Measurements from ENCODE around the gene KDM5A.

Gene KDM5A

GRCh38 chr12:268483-268840 is 120.7 kb downstream of the KDM5A start:
- ATAC-seq (no peak), DNase-seq (ENCODE audit: low spot score in 2 of 2) (no peak)
- H3K4me3 Mint-ChIP-seq: no peak overlapping the region
- no peaks in the 10 kb centered on the region for H3K36me3 Mint-ChIP-seq
- H3K9me3 Mint-ChIP-seq: no peaks in the 10 kb centered on the region
- peak overlapping the region; percentile 5 for H3K27ac Mint-ChIP-seq
- peaks cover 13% of the 10 kb centered on the region for H3K4me1 Mint-ChIP-seq

- no peaks in the 10 kb centered on the region for H3K36me3 Mint-ChIP-seq
- H3K9me3 Mint-ChIP-seq: no peaks in the 10 kb centered on the region
- no peak overlapping the region for H3K4me3 Mint-ChIP-seq
- H3K4me1 Mint-ChIP-seq: peaks cover 6% of the 10 kb centered on the region
- H3K27ac Mint-ChIP-seq: peak overlapping the region; percentile 5
- no peak for ATAC-seq
- DNase-seq (ENCODE audit: low spot score in 2 of 2): no peak
Observed at GRCh38 chr12:267581-268482, 121.3 kb downstream of the KDM5A start.

- no peaks in the 10 kb centered on the region for H3K4me1 Mint-ChIP-seq
- no peaks in the 10 kb centered on the region for H3K36me3 Mint-ChIP-seq
- ATAC-seq (no peak), DNase-seq (ENCODE audit: low spot score in 2 of 2) (no peak)
- no peak overlapping the region for H3K27ac Mint-ChIP-seq
- no peak overlapping the region for H3K4me3 Mint-ChIP-seq
- H3K9me3 Mint-ChIP-seq: no peaks in the 10 kb centered on the region
Observed at GRCh38 chr12:265096-265495, 124.0 kb downstream of the KDM5A start.

- ATAC-seq (no peak), DNase-seq (ENCODE audit: low spot score in 2 of 2) (no peak)
- Mint-ChIP-seq H3K4me3 (no peak overlapping the region), H3K9me3 (no peaks in the 10 kb centered on the region), H3K4me1 (no peaks in the 10 kb centered on the region), H3K27ac (no peak overlapping the region), H3K36me3 (no peaks in the 10 kb centered on the region)
Observed at GRCh38 chr12:264269-264668, 124.9 kb downstream of the KDM5A start.

GRCh38 chr12:263574-263973 is 125.5 kb downstream of the KDM5A start:
- ATAC-seq (no peak), DNase-seq (ENCODE audit: low spot score in 2 of 2) (no peak)
- H3K4me1 Mint-ChIP-seq: no peaks in the 10 kb centered on the region
- no peak overlapping the region for H3K4me3 Mint-ChIP-seq
- H3K27ac Mint-ChIP-seq: no peak overlapping the region
- H3K36me3 Mint-ChIP-seq: no peaks in the 10 kb centered on the region
- no peaks in the 10 kb centered on the region for H3K9me3 Mint-ChIP-seq

GRCh38 chr12:262817-263216 is 126.3 kb downstream of the KDM5A start, which contains the start of gene SLC6A13:
TSS of gene SLC6A13 (minus strand) at chr12:262836. CDS start at chr12:260052, 2,784 bp downstream.
- ATAC-seq: no peak
- Mint-ChIP-seq H3K4me3 (no peak within 1 kb of the TSS), H3K9me3 (no peaks in the 10 kb centered on the region), H3K27ac (no peak within 1 kb of the TSS), H3K36me3 (no peaks in the 10 kb centered on the region), H3K4me1 (no peaks in the 10 kb centered on the region)
- no peak for DNase-seq (ENCODE audit: low spot score in 2 of 2)

GRCh38 chr12:262113-262512 is 127.0 kb downstream of the KDM5A start:
- Mint-ChIP-seq H3K4me1 (no peaks in the 10 kb centered on the region), H3K27ac (no peak overlapping the region), H3K9me3 (no peaks in the 10 kb centered on the region), H3K4me3 (no peak overlapping the region), H3K36me3 (no peaks in the 10 kb centered on the region)
- DNase-seq (ENCODE audit: low spot score in 2 of 2) (no peak), ATAC-seq (no peak)

- H3K9me3 Mint-ChIP-seq: no peaks in the 10 kb centered on the region
- H3K27ac Mint-ChIP-seq: peak overlapping the region; percentile 23
- DNase-seq (ENCODE audit: low spot score in 2 of 2) (no peak), ATAC-seq (no peak)
- no peak overlapping the region for H3K4me3 Mint-ChIP-seq
- no peaks in the 10 kb centered on the region for H3K36me3 Mint-ChIP-seq
- H3K4me1 Mint-ChIP-seq: no peaks in the 10 kb centered on the region
Observed at GRCh38 chr12:257521-258321, 131.4 kb downstream of the KDM5A start.

GRCh38 chr12:256958-257357 is 132.2 kb downstream of the KDM5A start:
- Mint-ChIP-seq H3K27ac (no peak overlapping the region), H3K36me3 (no peaks in the 10 kb centered on the region), H3K9me3 (no peaks in the 10 kb centered on the region), H3K4me3 (no peak overlapping the region), H3K4me1 (no peaks in the 10 kb centered on the region)
- ATAC-seq: no peak
- DNase-seq (ENCODE audit: low spot score in 2 of 2): no peak

GRCh38 chr12:256225-256624 is 132.9 kb downstream of the KDM5A start:
- Mint-ChIP-seq H3K27ac (no peak overlapping the region), H3K4me1 (no peaks in the 10 kb centered on the region), H3K36me3 (no peaks in the 10 kb centered on the region), H3K4me3 (no peak overlapping the region), H3K9me3 (no peaks in the 10 kb centered on the region)
- no peak for DNase-seq (ENCODE audit: low spot score in 2 of 2)
- ATAC-seq: no peak

GRCh38 chr12:254912-255311 is 134.2 kb downstream of the KDM5A start:
- Mint-ChIP-seq H3K4me1 (no peaks in the 10 kb centered on the region), H3K9me3 (no peaks in the 10 kb centered on the region), H3K36me3 (no peaks in the 10 kb centered on the region), H3K4me3 (no peak overlapping the region), H3K27ac (no peak overlapping the region)
- ATAC-seq: no peak
- no peak for DNase-seq (ENCODE audit: low spot score in 2 of 2)

- no peak overlapping the region for H3K27ac Mint-ChIP-seq
- ATAC-seq (no peak), DNase-seq (ENCODE audit: low spot score in 2 of 2) (no peak)
- H3K36me3 Mint-ChIP-seq: no peaks in the 10 kb centered on the region
- no peak overlapping the region for H3K4me3 Mint-ChIP-seq
- H3K9me3 Mint-ChIP-seq: no peaks in the 10 kb centered on the region
- H3K4me1 Mint-ChIP-seq: no peaks in the 10 kb centered on the region
Observed at GRCh38 chr12:254039-254438, 135.1 kb downstream of the KDM5A start.

- Mint-ChIP-seq H3K4me1 (no peaks in the 10 kb centered on the region), H3K27ac (no peak overlapping the region), H3K36me3 (no peaks in the 10 kb centered on the region), H3K9me3 (no peaks in the 10 kb centered on the region), H3K4me3 (no peak overlapping the region)
- ATAC-seq (no peak), DNase-seq (ENCODE audit: low spot score in 2 of 2) (no peak)
Observed at GRCh38 chr12:253116-253831, 135.8 kb downstream of the KDM5A start.

- no peak for DNase-seq (ENCODE audit: low spot score in 2 of 2)
- ATAC-seq: no peak
- H3K36me3 Mint-ChIP-seq: no peaks in the 10 kb centered on the region
- no peak overlapping the region for H3K4me3 Mint-ChIP-seq
- H3K9me3 Mint-ChIP-seq: peaks cover 5% of the 10 kb centered on the region
- no peak overlapping the region for H3K27ac Mint-ChIP-seq
- H3K4me1 Mint-ChIP-seq: no peaks in the 10 kb centered on the region
Observed at GRCh38 chr12:252636-253035, 136.5 kb downstream of the KDM5A start.

- H3K4me3 Mint-ChIP-seq: no peak overlapping the region
- DNase-seq (ENCODE audit: low spot score in 2 of 2) (no peak), ATAC-seq (no peak)
- H3K4me1 Mint-ChIP-seq: no peaks in the 10 kb centered on the region
- no peaks in the 10 kb centered on the region for H3K36me3 Mint-ChIP-seq
- H3K9me3 Mint-ChIP-seq: peaks cover 8% of the 10 kb centered on the region
- no peak overlapping the region for H3K27ac Mint-ChIP-seq
Observed at GRCh38 chr12:247271-247670, 141.8 kb downstream of the KDM5A start.
